ENCODE results near the gene FBLIM1.

FBLIM1 gene

DNA sequence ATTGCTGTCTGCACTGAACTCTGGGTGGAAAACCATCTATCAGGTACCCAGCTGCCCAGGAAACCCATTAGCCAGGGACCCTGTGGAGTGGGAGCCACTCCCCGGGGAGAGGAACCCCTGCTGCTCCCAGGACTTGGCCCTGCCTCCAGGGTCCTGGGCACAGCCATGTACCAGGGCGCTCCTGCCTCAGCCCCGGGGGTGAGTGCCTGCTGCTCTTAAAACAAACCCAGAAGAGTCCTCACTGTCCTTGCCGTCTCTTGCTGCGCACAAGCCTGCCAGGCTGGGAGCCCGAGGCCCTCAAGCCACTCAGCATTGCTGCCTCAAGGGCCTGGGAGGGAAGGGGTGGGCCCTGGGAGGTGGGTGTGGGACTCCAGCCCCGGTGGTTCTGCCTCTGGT lies 25.9 kb upstream of the FBLIM1 start:
- Histone ChIP-seq H3K79me1 (replicated peaks; ENCODE audit: low read length, poor library complexity, severe bottlenecking) (no peaks in the 10 kb centered on the region), H2BK15ac (ENCODE audit: low read depth, poor library complexity, severe bottlenecking) (no peak overlapping the region), H3K9ac (ENCODE audit: low read length) (no peak overlapping the region), H2BK120ac (ENCODE audit: low read depth, low read length) (no peak overlapping the region), H3K36me3 (ENCODE audit: control insufficient read depth in 1 of 2, insufficient read depth in 2 of 2, low read depth in 1 of 2, low read length in 2 of 2) (peaks cover 76 to 93% of the 10 kb centered on the region in 2 experiments), H3K9me3 (ENCODE audit: control insufficient read depth, low read length) (no peaks in the 10 kb centered on the region), H3K4me2 (ENCODE audit: low read length, poor library complexity, severe bottlenecking) (no peak overlapping the region), H2BK5ac (ENCODE audit: low read depth, low read length, poor library complexity, severe bottlenecking) (no peak overlapping the region), H3K27me3 (ENCODE audit: control insufficient read depth in 1 of 2, insufficient read depth in 1 of 2, low read length in 2 of 2) (no peaks in the 10 kb centered on the region), H3K4me1 (ENCODE audit: control insufficient read depth, insufficient read depth, low read depth, low read length) (peaks cover 5% of the 10 kb centered on the region), H4K91ac (ENCODE audit: low read length) (no peak overlapping the region), H3K27ac (ENCODE audit: low read length, poor library complexity, severe bottlenecking) (no peak overlapping the region), H3K23ac (ENCODE audit: low read length in 2 of 2) (no peak overlapping the region), H2AFZ (ENCODE audit: low read depth, low read length) (no peak overlapping the region), H3K4me3 (ENCODE audit: insufficient read depth in 1 of 2, low read depth in 1 of 2, low read length in 2 of 2) (no peak overlapping the region), H4K8ac (ENCODE audit: low read length) (no peak overlapping the region), H3K14ac (ENCODE audit: low read length in 2 of 2) (no peak overlapping the region), H2AK5ac (ENCODE audit: low read length, severe bottlenecking) (no peak overlapping the region), H3K18ac (ENCODE audit: low read depth in 1 of 2, low read length in 2 of 2) (no peak overlapping the region), H2BK12ac (ENCODE audit: low read length in 2 of 2) (no peak overlapping the region), H3K4ac (ENCODE audit: low read depth in 1 of 2, low read length in 2 of 2) (no peak overlapping the region)
- 97% methylated on average over 7 of the region's 7 CpGs for WGBS
- DNase-seq, result no peak

DNA sequence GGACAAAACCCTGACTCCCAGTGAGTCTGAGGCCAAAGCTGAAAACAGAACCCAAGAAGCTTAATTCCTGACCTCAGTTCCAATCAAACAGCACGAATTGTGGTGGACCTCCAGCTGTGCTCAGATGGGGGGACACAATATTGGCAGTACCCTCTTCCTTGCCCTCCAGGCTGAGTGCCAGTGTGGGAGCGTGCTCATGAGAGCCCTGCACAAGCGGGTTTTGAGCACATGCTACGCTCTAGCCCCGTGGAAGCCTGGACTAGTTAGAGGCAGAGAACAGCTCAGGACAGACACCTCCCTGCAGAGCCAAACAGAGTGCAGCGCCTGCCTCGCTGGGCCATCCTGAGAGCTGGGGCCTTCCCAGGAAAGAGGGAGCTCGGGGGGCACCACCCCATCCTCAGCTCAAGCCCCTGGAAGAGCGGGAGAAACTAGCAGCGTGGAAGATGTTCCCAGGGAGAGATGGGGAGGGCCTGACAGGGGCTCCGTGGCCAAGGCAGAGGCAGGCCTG lies 25.3 kb upstream of the FBLIM1 start:
- no peak overlapping the region for H3K4me3 ChIP-seq (ENCODE audit: insufficient read depth in 1 of 2, low read depth in 1 of 2, low read length in 2 of 2)
- no peak overlapping the region for H3K23ac ChIP-seq (ENCODE audit: low read length in 2 of 2)
- H2BK5ac ChIP-seq (ENCODE audit: low read depth, low read length, poor library complexity, severe bottlenecking), result no peak overlapping the region
- DNase-seq, result no peak
- peaks cover 6% of the 10 kb centered on the region for H3K4me1 ChIP-seq (ENCODE audit: control insufficient read depth, insufficient read depth, low read depth, low read length)
- no peak overlapping the region for H4K8ac ChIP-seq (ENCODE audit: low read length)
- H3K4ac ChIP-seq (ENCODE audit: low read depth in 1 of 2, low read length in 2 of 2), result no peak overlapping the region
- no peak overlapping the region for H3K18ac ChIP-seq (ENCODE audit: low read depth in 1 of 2, low read length in 2 of 2)
- H3K27ac ChIP-seq (ENCODE audit: low read length, poor library complexity, severe bottlenecking), result no peak overlapping the region
- no peak overlapping the region for H4K91ac ChIP-seq (ENCODE audit: low read length)
- H2BK15ac ChIP-seq (ENCODE audit: low read depth, poor library complexity, severe bottlenecking), result no peak overlapping the region
- H3K9me3 ChIP-seq (ENCODE audit: control insufficient read depth, low read length), result no peaks in the 10 kb centered on the region
- H3K14ac ChIP-seq (ENCODE audit: low read length in 2 of 2), result no peak overlapping the region
- H2AFZ ChIP-seq (ENCODE audit: low read depth, low read length), result no peak overlapping the region
- peaks cover 70 to 87% of the 10 kb centered on the region in 2 experiments for H3K36me3 ChIP-seq (ENCODE audit: control insufficient read depth in 1 of 2, insufficient read depth in 2 of 2, low read depth in 1 of 2, low read length in 2 of 2)
- H3K79me1 ChIP-seq (replicated peaks; ENCODE audit: low read length, poor library complexity, severe bottlenecking), result no peaks in the 10 kb centered on the region
- no peaks in the 10 kb centered on the region for H3K27me3 ChIP-seq (ENCODE audit: control insufficient read depth in 1 of 2, insufficient read depth in 1 of 2, low read length in 2 of 2)
- no peak overlapping the region for H3K4me2 ChIP-seq (ENCODE audit: low read length, poor library complexity, severe bottlenecking)
- H2AK5ac ChIP-seq (ENCODE audit: low read length, severe bottlenecking), result no peak overlapping the region
- H2BK120ac ChIP-seq (ENCODE audit: low read depth, low read length), result no peak overlapping the region
- no peak overlapping the region for H3K9ac ChIP-seq (ENCODE audit: low read length)
- no peak overlapping the region for H2BK12ac ChIP-seq (ENCODE audit: low read length in 2 of 2)
- 92% methylated on average over 11 of the region's 11 CpGs for WGBS

DNA sequence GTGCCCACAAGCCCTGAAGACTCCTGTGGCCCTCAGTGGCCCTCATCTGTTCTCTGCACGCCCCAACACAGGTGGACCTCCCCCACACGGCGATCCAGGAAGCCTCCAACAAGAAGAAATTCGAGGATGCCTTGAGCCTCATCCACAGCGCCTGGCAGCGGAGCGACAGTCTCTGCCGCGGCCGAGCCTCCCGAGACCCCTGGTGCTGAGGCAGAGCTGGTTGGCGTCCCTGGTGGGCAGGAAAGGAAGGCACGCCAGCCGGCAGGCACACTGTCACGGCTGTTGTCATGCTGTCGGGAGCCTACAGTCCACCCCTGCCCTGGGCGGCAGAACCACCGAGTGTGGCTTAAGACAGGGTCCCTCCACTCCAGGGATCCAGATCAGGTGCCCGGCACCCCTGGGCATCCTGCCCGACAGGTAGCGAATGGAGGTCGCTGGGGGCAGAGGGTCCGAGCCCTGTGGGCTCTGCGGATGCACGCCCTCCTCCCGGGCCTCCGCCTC lies 24.8 kb upstream of the FBLIM1 start:
- Histone ChIP-seq H3K14ac (ENCODE audit: low read length in 2 of 2) (no peak overlapping the region), H3K18ac (ENCODE audit: low read depth in 1 of 2, low read length in 2 of 2) (no peak overlapping the region), H2BK5ac (ENCODE audit: low read depth, low read length, poor library complexity, severe bottlenecking) (no peak overlapping the region), H4K8ac (ENCODE audit: low read length) (no peak overlapping the region), H2BK120ac (ENCODE audit: low read depth, low read length) (no peak overlapping the region), H3K4me1 (ENCODE audit: control insufficient read depth, insufficient read depth, low read depth, low read length) (peaks cover 9% of the 10 kb centered on the region), H3K4ac (ENCODE audit: low read depth in 1 of 2, low read length in 2 of 2) (no peak overlapping the region), H3K36me3 (ENCODE audit: control insufficient read depth in 1 of 2, insufficient read depth in 2 of 2, low read depth in 1 of 2, low read length in 2 of 2) (peaks cover 65 to 82% of the 10 kb centered on the region in 2 experiments), H3K79me1 (replicated peaks; ENCODE audit: low read length, poor library complexity, severe bottlenecking) (no peaks in the 10 kb centered on the region), H2AK5ac (ENCODE audit: low read length, severe bottlenecking) (no peak overlapping the region), H2BK12ac (ENCODE audit: low read length in 2 of 2) (no peak overlapping the region), H3K23ac (ENCODE audit: low read length in 2 of 2) (no peak overlapping the region), H3K4me3 (ENCODE audit: insufficient read depth in 1 of 2, low read depth in 1 of 2, low read length in 2 of 2) (no peak overlapping the region), H3K9ac (ENCODE audit: low read length) (no peak overlapping the region), H3K27me3 (ENCODE audit: control insufficient read depth in 1 of 2, insufficient read depth in 1 of 2, low read length in 2 of 2) (no peaks in the 10 kb centered on the region), H3K9me3 (ENCODE audit: control insufficient read depth, low read length) (no peaks in the 10 kb centered on the region), H4K91ac (ENCODE audit: low read length) (no peak overlapping the region), H2AFZ (ENCODE audit: low read depth, low read length) (no peak overlapping the region), H2BK15ac (ENCODE audit: low read depth, poor library complexity, severe bottlenecking) (no peak overlapping the region), H3K4me2 (ENCODE audit: low read length, poor library complexity, severe bottlenecking) (no peak overlapping the region), H3K27ac (ENCODE audit: low read length, poor library complexity, severe bottlenecking) (no peak overlapping the region)
- WGBS, result 97% methylated on average over 27 of the region's 27 CpGs
- no peak for DNase-seq

DNA sequence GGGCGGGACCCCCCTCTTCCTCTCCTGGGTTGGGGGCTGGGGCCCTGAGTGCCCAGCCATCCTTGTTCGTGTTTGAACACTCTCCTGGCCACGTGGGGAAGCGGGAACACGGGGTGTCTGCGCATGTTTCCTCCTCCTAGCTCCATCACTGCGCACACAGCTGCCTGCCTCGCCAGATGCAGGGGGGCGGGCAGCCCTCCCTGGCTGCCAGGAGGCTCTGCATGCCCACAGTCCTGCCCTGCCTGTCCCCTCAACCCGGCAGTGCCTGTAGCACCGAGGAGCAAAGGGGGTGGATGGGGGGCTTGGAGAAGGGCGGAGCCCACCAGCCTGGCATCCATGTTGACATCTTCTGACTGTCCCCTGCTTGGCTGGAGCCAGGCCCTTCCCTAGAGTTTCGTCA lies 24.3 kb upstream of the FBLIM1 start:
- H2AFZ ChIP-seq (ENCODE audit: low read depth, low read length), result no peak overlapping the region
- no peak overlapping the region for H3K23ac ChIP-seq (ENCODE audit: low read length in 2 of 2)
- WGBS, result 97% methylated on average over 13 of the region's 13 CpGs
- H3K27me3 ChIP-seq (ENCODE audit: control insufficient read depth in 1 of 2, insufficient read depth in 1 of 2, low read length in 2 of 2), result no peaks in the 10 kb centered on the region
- no peak overlapping the region for H3K4me3 ChIP-seq (ENCODE audit: insufficient read depth in 1 of 2, low read depth in 1 of 2, low read length in 2 of 2)
- no peak overlapping the region for H2BK15ac ChIP-seq (ENCODE audit: low read depth, poor library complexity, severe bottlenecking)
- peaks cover 9% of the 10 kb centered on the region for H3K4me1 ChIP-seq (ENCODE audit: control insufficient read depth, insufficient read depth, low read depth, low read length)
- no peak overlapping the region for H3K14ac ChIP-seq (ENCODE audit: low read length in 2 of 2)
- no peak overlapping the region for H4K8ac ChIP-seq (ENCODE audit: low read length)
- no peak overlapping the region for H2AK5ac ChIP-seq (ENCODE audit: low read length, severe bottlenecking)
- H3K9me3 ChIP-seq (ENCODE audit: control insufficient read depth, low read length), result no peaks in the 10 kb centered on the region
- H3K4ac ChIP-seq (ENCODE audit: low read depth in 1 of 2, low read length in 2 of 2), result no peak overlapping the region
- no peak for DNase-seq
- H3K18ac ChIP-seq (ENCODE audit: low read depth in 1 of 2, low read length in 2 of 2), result no peak overlapping the region
- H3K36me3 ChIP-seq (ENCODE audit: control insufficient read depth in 1 of 2, insufficient read depth in 2 of 2, low read depth in 1 of 2, low read length in 2 of 2), result peaks cover 60 to 76% of the 10 kb centered on the region in 2 experiments
- no peak overlapping the region for H2BK12ac ChIP-seq (ENCODE audit: low read length in 2 of 2)
- H3K79me1 ChIP-seq (replicated peaks; ENCODE audit: low read length, poor library complexity, severe bottlenecking), result no peaks in the 10 kb centered on the region
- no peak overlapping the region for H4K91ac ChIP-seq (ENCODE audit: low read length)
- H2BK120ac ChIP-seq (ENCODE audit: low read depth, low read length), result no peak overlapping the region
- H3K9ac ChIP-seq (ENCODE audit: low read length), result no peak overlapping the region
- no peak overlapping the region for H3K4me2 ChIP-seq (ENCODE audit: low read length, poor library complexity, severe bottlenecking)
- no peak overlapping the region for H2BK5ac ChIP-seq (ENCODE audit: low read depth, low read length, poor library complexity, severe bottlenecking)
- no peak overlapping the region for H3K27ac ChIP-seq (ENCODE audit: low read length, poor library complexity, severe bottlenecking)
